Right lobe of liver (tissue), 6 donors: ENCODE results near the gene DTX1. TPM values are rescaled to one million over a fixed set of nuclear protein-coding genes. Genes with fewer than 3 reads are reported as not detected.

Experiments
- ATAC-seq, 4 donors: fragments of 200-7000 bp; cut with Tn5 transposase; one replicate each; pipeline ENCODE4 v1.9.1; 2020; ENCODE audit warnings: mild to moderate bottlenecking in 4 of 4, moderate library complexity in 4 of 4
- DNase-seq, 3 donors: peaks; one replicate each; pipeline ENCODE4 v3.0.0-alpha.2; 2020
- H3K27ac ChIP-seq, 3 donors: fragments of 200-600 bp; one replicate each; pipeline ENCODE4 v1.8.0; 2022
- H3K27me3 ChIP-seq, 2 donors: fragments of 200-600 bp; one replicate each; pipeline ENCODE4 v1.8.0; 2022
- H3K36me3 ChIP-seq, 4 donors: fragments of 200-600 bp; sonication (generic) in 1 of 4; one replicate each; pipeline versions ENCODE4 v1.5.1 to v1.8.0; 2017 to 2022; ENCODE audit warnings: control low read depth in 1 of 4
- H3K4me1 ChIP-seq, 4 donors: fragments of 200-600 bp; sonication (generic) in 1 of 4; one replicate each; pipeline versions ENCODE4 v1.5.1 to v1.8.0; 2017 to 2022; ENCODE audit warnings: control low read depth in 1 of 4
- H3K4me3 ChIP-seq, 3 donors: fragments of 200-600 bp; one replicate each; pipeline ENCODE4 v1.8.0; 2022
- H3K9me3 ChIP-seq, 4 donors: fragments of 200-600 bp; sonication (generic) in 1 of 4; one replicate each; pipeline versions ENCODE4 v1.5.1 to v1.8.0; 2017 to 2022; ENCODE audit warnings: control low read depth in 1 of 4
- CTCF ChIP-seq, 4 donors: fragments of 200-600 bp in 3 of 4; fragments of 450-650 bp in 1 of 4; IDR thresholded peaks; one replicate each; pipeline versions ENCODE4 v1.5.1 to v1.8.0; 2016 to 2022; ENCODE audit warnings: antibody characterized with exemption in 4 of 4, mild to moderate bottlenecking in 2 of 4
- POLR2A ChIP-seq: fragments of 450-650 bp; IDR thresholded peaks from one replicate; pipeline ENCODE4 v1.6.1; 2017; ENCODE audit warnings: antibody characterized with exemption, mild to moderate bottlenecking
- WGBS: methylation state at CpG from one replicate; pipeline ENCODE4 v1.1.6; 2018; ENCODE audit warnings: low coverage, low lambda C conversion rate; ENCODE audit not compliant: insufficient coverage; ENCODE audit errors: missing lambda C conversion rate; 5-methylcytosine and 5-hydroxymethylcytosine counted together
- intact Hi-C, 2 donors: fragments of 100-400 bp; cut with DNase I; formaldehyde crosslinking; loops; one replicate each; pipeline versions ENCODE4 v1.11.2 to v1.14.1; 2022
- total RNA-seq, 6 experiments: library from RNA; depleted of rRNA in 2 of 6; stranded (reverse); fragments of >200 nt in 2 of 6; fragmentation: NEBNext Ultra II Directional in 3 of 6; extraction: Animal tissue kit (Norgen Biotek cat#: 25700) in 3 of 6; gene quantifications; one replicate each; pipeline versions ENCODE4 v1.1.0 to v1.2.4, GENCODE V29; 2016 to 2023
- donor health status: DM: no; HTN: yes; CAD: no.
- donor health status: DM: no; HTN: no; CAD: no.
- donor health status: DM: no; HTN: no; CAD: no.
- donor health status: DM: no; HTN: yes; CAD: no.
- donor health status: DM: no; HTN: yes; CAD: no.

Gene DTX1
- total RNA-seq, 6 experiments from 2014 or later, result 1.4 to 51.2 (median 20.0) TPM

- H3K27ac ChIP-seq, result no peak overlapping the region
- no peaks in the 10 kb centered on the region for H3K9me3 ChIP-seq
- intact Hi-C loops, result no loop called here
- DNase-seq (no peak), ATAC-seq (no peak)
- TF ChIP-seq POLR2A, result no peak
- TF ChIP-seq CTCF (IDR thresholded peaks at IDR 0.05), result no peak
- no peak overlapping the region for H3K4me3 ChIP-seq
- 50% methylated on average over 1 of the region's 5 CpGs for WGBS
- H3K4me1 ChIP-seq, result no peaks in the 10 kb centered on the region
- no peaks in the 10 kb centered on the region for H3K36me3 ChIP-seq
- no peaks in the 10 kb centered on the region for H3K27me3 ChIP-seq
These were observed 39.7 kb upstream of the DTX1 start for GRCh38 chr12:113016796-113017195.

GRCh38 chr12:113019025-113019424 lies 37.5 kb upstream of the DTX1 start:
- Histone ChIP-seq H3K9me3 (no peaks in the 10 kb centered on the region), H3K36me3 (no peaks in the 10 kb centered on the region), H3K4me3 (no peak overlapping the region), H3K4me1 (no peaks in the 10 kb centered on the region), H3K27me3 (no peaks in the 10 kb centered on the region), H3K27ac (no peak overlapping the region)
- no peak for ATAC-seq
- intact Hi-C loops, result no loop called here
- DNase-seq, result no peak
- TF ChIP-seq POLR2A (no peak), CTCF (IDR thresholded peaks at IDR 0.05) (no peak)
- WGBS, result 70% methylated on average over 2 of the region's 4 CpGs

GRCh38 chr12:113021500-113021899 lies 35.0 kb upstream of the DTX1 start:
- Histone ChIP-seq H3K9me3 (no peaks in the 10 kb centered on the region), H3K4me3 (no peak overlapping the region), H3K36me3 (no peaks in the 10 kb centered on the region), H3K4me1 (no peaks in the 10 kb centered on the region), H3K27ac (no peak overlapping the region), H3K27me3 (no peaks in the 10 kb centered on the region)
- DNase-seq (no peak), ATAC-seq (no peak)
- TF ChIP-seq CTCF (IDR thresholded peaks at IDR 0.05), result no peak
- TF ChIP-seq POLR2A, result no peak
- intact Hi-C loops, result no loop called here
- 80% methylated on average over 1 of the region's 1 CpG for WGBS

- H3K4me1 ChIP-seq, result no peaks in the 10 kb centered on the region
- no peaks in the 10 kb centered on the region for H3K36me3 ChIP-seq
- 76% methylated on average over 3 of the region's 3 CpGs for WGBS
- no peak overlapping the region for H3K27ac ChIP-seq
- ATAC-seq (no peak), DNase-seq (no peak)
- no peaks in the 10 kb centered on the region for H3K9me3 ChIP-seq
- intact Hi-C loops, result no loop called here
- no peaks in the 10 kb centered on the region for H3K27me3 ChIP-seq
- TF ChIP-seq CTCF (IDR thresholded peaks at IDR 0.05), result no peak
- TF ChIP-seq POLR2A, result no peak
- no peak overlapping the region for H3K4me3 ChIP-seq
These were observed 33.8 kb upstream of the DTX1 start for GRCh38 chr12:113022563-113023297.
